Esophagus muscularis mucosa (tissue), 3 donors: Measurements from ENCODE around the gene KLHL1.

Experiments
- CTCF ChIP-seq, 3 experiments: fragments of 200-600 bp in 2 of 3; fragments of 450-650 bp in 1 of 3; sonication (generic) in 2 of 3; IDR thresholded peaks; one replicate each; pipeline ENCODE4 v1.5.1; 2017 to 2019; ENCODE audit warnings: antibody characterized with exemption in 3 of 3, mild to moderate bottlenecking in 2 of 3, moderate library complexity in 1 of 3
- POLR2AphosphoS5 ChIP-seq, 2 donors: sonication (generic); formaldehyde crosslinking; IDR thresholded peaks; one replicate each; pipeline ENCODE4 v1.6.1; 2017; ENCODE audit warnings: antibody characterized with exemption in 2 of 2

GRCh38 chr13:69721631-69722030, 386.6 kb downstream of the KLHL1 start:
- TF ChIP-seq CTCF (IDR thresholded peaks at IDR 0.05) (no peak), POLR2AphosphoS5 (IDR thresholded peaks at IDR 0.05) (no peak)
